Loucy (cell line): Measurements from ENCODE around the gene PCMTD2.

Source experiments
- H2AFZ ChIP-seq: fragments of 200-600 bp; sonication (generic); 2 replicates; pipeline ENCODE4 v1.6.0; 2016; ENCODE audit warnings: antibody characterized with exemption, mild to moderate bottlenecking, low read length, moderate library complexity
- H3F3A ChIP-seq: fragments of 200-600 bp; 2 replicates; pipeline ENCODE4 v1.6.0; 2016; ENCODE audit warnings: antibody characterized with exemption, low read depth, mild to moderate bottlenecking
- H3K27me3 ChIP-seq: fragments of 200-600 bp; sonication (generic); 2 replicates; pipeline ENCODE4 v1.6.1; 2014; ENCODE audit warnings: low read length, mild to moderate bottlenecking; ENCODE audit not compliant: insufficient read depth, poor library complexity, severe bottlenecking
- H3K36me3 ChIP-seq: fragments of 200-600 bp; sonication (generic); 2 replicates; pipeline ENCODE4 v1.6.1; 2016; ENCODE audit warnings: low read length; ENCODE audit not compliant: insufficient read depth
- H3K4me1 ChIP-seq: fragments of 200-600 bp; sonication (generic); 2 replicates; pipeline ENCODE4 v1.5.1; 2014; ENCODE audit warnings: low read length, mild to moderate bottlenecking; ENCODE audit not compliant: insufficient read depth, poor library complexity, severe bottlenecking
- H3K4me2 ChIP-seq: fragments of 200-600 bp; sonication (generic); 2 replicates; pipeline ENCODE4 v1.6.0; 2014; ENCODE audit warnings: antibody characterized with exemption, low read length, low read depth, mild to moderate bottlenecking; ENCODE audit not compliant: poor library complexity, severe bottlenecking
- H3K4me3 ChIP-seq: fragments of 200-600 bp; sonication (generic); 2 replicates; pipeline ENCODE4 v1.5.1; 2014; ENCODE audit warnings: low read length, mild to moderate bottlenecking, mixed read lengths; ENCODE audit not compliant: poor library complexity, severe bottlenecking
- H3K79me2 ChIP-seq: fragments of 200-600 bp; sonication (generic); 2 replicates; pipeline ENCODE4 v1.6.1; 2014; ENCODE audit warnings: low read length; ENCODE audit not compliant: insufficient read depth
- H3K9ac ChIP-seq: fragments of 200-600 bp; sonication (generic); 2 replicates; pipeline ENCODE4 v1.6.0; 2014; ENCODE audit warnings: mild to moderate bottlenecking, low read depth, low read length, moderate library complexity; ENCODE audit not compliant: poor library complexity, severe bottlenecking
- H3K9me2 ChIP-seq: fragments of 200-600 bp; sonication (generic); replicated peaks from 2 replicates; pipeline ENCODE4 v1.6.1; 2016; ENCODE audit warnings: low read depth, low read length, mixed read lengths
- H3K9me3 ChIP-seq: fragments of 200-600 bp; sonication (generic); 2 replicates; pipeline ENCODE4 v1.6.1; 2014; ENCODE audit warnings: mild to moderate bottlenecking, antibody characterized with exemption, low read length, low read depth; ENCODE audit not compliant: insufficient read depth
- H4K20me1 ChIP-seq: fragments of 200-600 bp; sonication (generic); 2 replicates; pipeline ENCODE4 v1.6.0; 2014; ENCODE audit warnings: antibody characterized with exemption, low read length, mild to moderate bottlenecking; ENCODE audit not compliant: insufficient read depth, poor library complexity, severe bottlenecking
- CTCF ChIP-seq: fragments of 200-600 bp; sonication (generic); conservative IDR thresholded peaks from 2 replicates; pipeline ENCODE4 v1.5.1; 2014; ENCODE audit warnings: mild to moderate bottlenecking, antibody characterized with exemption, low read length
- EZH2phosphoT487 ChIP-seq: fragments of 200-600 bp; IDR thresholded peaks from 2 replicates; pipeline ENCODE4 v1.6.1; 2018; ENCODE audit warnings: antibody characterized with exemption, mild to moderate bottlenecking, moderate library complexity, borderline replicate concordance

PCMTD2 gene

GRCh38 chr20:64237316-64237715 is 18.2 kb upstream of the PCMTD2 start:
- H3F3A ChIP-seq = no peaks in the 10 kb centered on the region
- TF ChIP-seq EZH2phosphoT487 (no peak), CTCF (no peak)
- H3K4me1 ChIP-seq = peaks cover 3% of the 10 kb centered on the region
- H3K4me3 ChIP-seq = no peak overlapping the region
- no peaks in the 10 kb centered on the region for H3K79me2 ChIP-seq
- no peak overlapping the region for H3K9ac ChIP-seq
- no peaks in the 10 kb centered on the region for H3K27me3 ChIP-seq
- no peak overlapping the region for H2AFZ ChIP-seq
- no peaks in the 10 kb centered on the region for H4K20me1 ChIP-seq
- no peak overlapping the region for H3K4me2 ChIP-seq
- peaks cover 19% of the 10 kb centered on the region; the same call in 1 of the 2 replicates for H3K9me3 ChIP-seq
- no peaks in the 10 kb centered on the region for H3K36me3 ChIP-seq
- no peaks in the 10 kb centered on the region for H3K9me2 ChIP-seq

GRCh38 chr20:64238115-64238825 is 17.3 kb upstream of the PCMTD2 start:
- Histone ChIP-seq H3K27me3 (no peaks in the 10 kb centered on the region), H3K9ac (no peak overlapping the region), H3K79me2 (no peaks in the 10 kb centered on the region), H3K4me3 (no peak overlapping the region), H3K4me1 (peaks cover 3% of the 10 kb centered on the region), H4K20me1 (no peaks in the 10 kb centered on the region), H3K4me2 (no peak overlapping the region), H3K9me3 (peaks cover 20% of the 10 kb centered on the region; the same call in 1 of the 2 replicates), H3K36me3 (no peaks in the 10 kb centered on the region), H2AFZ (no peak overlapping the region), H3F3A (no peaks in the 10 kb centered on the region), H3K9me2 (no peaks in the 10 kb centered on the region)
- TF ChIP-seq EZH2phosphoT487 = no peak
- TF ChIP-seq CTCF = no peak

GRCh38 chr20:64238851-64239387 is 16.6 kb upstream of the PCMTD2 start:
- Histone ChIP-seq H4K20me1 (no peaks in the 10 kb centered on the region), H3K4me1 (no peaks in the 10 kb centered on the region), H3K36me3 (no peaks in the 10 kb centered on the region), H3K27me3 (no peaks in the 10 kb centered on the region), H3K79me2 (no peaks in the 10 kb centered on the region), H3K9me2 (no peaks in the 10 kb centered on the region), H3K9ac (no peak overlapping the region), H3K9me3 (peaks cover 23% of the 10 kb centered on the region; the same call in 1 of the 2 replicates), H3F3A (no peaks in the 10 kb centered on the region), H3K4me3 (no peak overlapping the region), H2AFZ (no peak overlapping the region), H3K4me2 (no peak overlapping the region)
- TF ChIP-seq CTCF = no peak
- TF ChIP-seq EZH2phosphoT487 = no peak
